Breast epithelium (tissue), 3 donors: ENCODE results near the gene RMND5A.

Experiments used
- POLR2AphosphoS5 ChIP-seq, 3 donors: sonication (generic); formaldehyde crosslinking; IDR thresholded peaks; one replicate each; pipeline ENCODE4 v1.6.1; 2017; ENCODE audit warnings: antibody characterized with exemption in 3 of 3
- TF ChIP-seq, protein P1 (sequence below), 3 donors: fragments of 450-650 bp; IDR thresholded peaks; one replicate each; pipeline ENCODE4 v1.5.1; 2016 to 2017; ENCODE audit warnings: antibody characterized with exemption in 3 of 3, mild to moderate bottlenecking in 3 of 3, moderate library complexity in 3 of 3

- TF ChIP-seq, protein P1, sequence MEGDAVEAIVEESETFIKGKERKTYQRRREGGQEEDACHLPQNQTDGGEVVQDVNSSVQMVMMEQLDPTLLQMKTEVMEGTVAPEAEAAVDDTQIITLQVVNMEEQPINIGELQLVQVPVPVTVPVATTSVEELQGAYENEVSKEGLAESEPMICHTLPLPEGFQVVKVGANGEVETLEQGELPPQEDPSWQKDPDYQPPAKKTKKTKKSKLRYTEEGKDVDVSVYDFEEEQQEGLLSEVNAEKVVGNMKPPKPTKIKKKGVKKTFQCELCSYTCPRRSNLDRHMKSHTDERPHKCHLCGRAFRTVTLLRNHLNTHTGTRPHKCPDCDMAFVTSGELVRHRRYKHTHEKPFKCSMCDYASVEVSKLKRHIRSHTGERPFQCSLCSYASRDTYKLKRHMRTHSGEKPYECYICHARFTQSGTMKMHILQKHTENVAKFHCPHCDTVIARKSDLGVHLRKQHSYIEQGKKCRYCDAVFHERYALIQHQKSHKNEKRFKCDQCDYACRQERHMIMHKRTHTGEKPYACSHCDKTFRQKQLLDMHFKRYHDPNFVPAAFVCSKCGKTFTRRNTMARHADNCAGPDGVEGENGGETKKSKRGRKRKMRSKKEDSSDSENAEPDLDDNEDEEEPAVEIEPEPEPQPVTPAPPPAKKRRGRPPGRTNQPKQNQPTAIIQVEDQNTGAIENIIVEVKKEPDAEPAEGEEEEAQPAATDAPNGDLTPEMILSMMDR (IDR thresholded peaks at IDR 0.05) = no peak
- TF ChIP-seq POLR2AphosphoS5 (IDR thresholded peaks at IDR 0.05) = no peak
Measured at GRCh38 chr2:86818114-86818801, 98.2 kb downstream of the RMND5A start.
